Epithelial cell of prostate (primary cell): Measurements from ENCODE around the gene OTUD1.

Source experiments
- DNase-seq: peaks from one replicate; pipeline ENCODE4 v3.0.0-alpha.2; 2011; ENCODE audit warnings: low read depth, low spot score
- H3K27ac ChIP-seq: fragments of 450-650 bp; 2 replicates; pipeline ENCODE4 v1.5.1; 2017; ENCODE audit warnings: mild to moderate bottlenecking

OTUD1 gene

DNA sequence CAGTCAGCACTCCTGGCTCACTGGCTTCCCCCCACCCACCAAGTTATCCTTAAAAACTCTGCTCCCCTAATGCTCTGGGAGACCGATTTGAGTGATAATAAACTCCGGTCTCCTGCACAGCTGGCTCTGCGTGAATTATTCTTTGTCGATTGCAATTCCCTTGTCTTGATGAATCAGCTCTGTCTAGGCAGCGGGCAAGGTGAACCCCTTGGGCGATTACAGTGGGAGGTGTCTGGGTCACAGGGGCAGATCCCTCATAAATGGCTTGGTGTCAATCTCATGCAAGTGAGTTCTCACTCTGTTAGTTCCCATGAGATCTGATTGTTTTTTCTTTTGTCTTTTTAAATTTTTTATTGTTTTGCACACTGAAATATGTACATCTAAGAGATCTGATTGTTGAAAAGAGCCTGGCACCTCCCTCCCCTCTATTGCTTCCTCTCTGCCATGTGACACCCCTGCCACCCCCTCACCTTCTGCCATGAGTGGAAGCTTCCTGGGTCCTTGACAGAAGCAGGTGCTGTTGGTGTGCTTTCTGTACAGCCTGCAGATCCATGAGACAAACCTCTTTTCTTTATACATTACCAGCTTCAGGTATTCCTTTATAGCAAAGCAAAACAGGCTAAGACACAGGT lies 20.5 kb downstream of the OTUD1 start:
- no peak for DNase-seq
- H3K27ac ChIP-seq = no peak overlapping the region

- no peak overlapping the region for H3K27ac ChIP-seq
- no peak for DNase-seq
Observed at GRCh38 chr10:23461557-23461956, 22.7 kb downstream of the OTUD1 start.

GRCh38 chr10:23467012-23467411 lies 28.1 kb downstream of the OTUD1 start:
- no peak overlapping the region for H3K27ac ChIP-seq
- no peak for DNase-seq

- H3K27ac ChIP-seq = no peak overlapping the region
- DNase-seq = no peak
Observed at GRCh38 chr10:23467548-23467947, 28.7 kb downstream of the OTUD1 start.

- no peak overlapping the region for H3K27ac ChIP-seq
- no peak for DNase-seq
Observed at GRCh38 chr10:23469596-23470237, 30.8 kb downstream of the OTUD1 start.

DNA sequence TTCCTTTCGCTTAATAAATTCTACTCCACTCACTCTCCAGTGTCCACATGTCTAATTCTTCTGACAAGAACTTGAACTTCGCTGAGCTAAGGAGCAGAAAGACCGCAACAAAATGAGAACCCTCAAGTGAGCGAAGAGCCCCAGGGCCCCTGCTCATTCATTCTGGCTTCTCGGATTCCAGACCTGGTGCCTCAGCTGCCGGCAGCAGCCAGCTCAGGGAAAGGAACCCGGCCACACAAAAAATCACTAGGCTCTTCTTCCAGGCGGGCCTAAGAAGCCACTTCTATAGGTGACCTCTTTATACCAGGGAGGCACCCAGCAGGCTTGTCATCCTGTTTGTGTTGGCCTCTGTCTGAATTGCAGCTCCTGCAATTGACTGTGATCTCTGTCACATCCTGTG lies 33.3 kb downstream of the OTUD1 start:
- H3K27ac ChIP-seq = no peak overlapping the region

GRCh38 chr10:23474081-23474480 lies 35.2 kb downstream of the OTUD1 start:
- DNase-seq = no peak
- no peak overlapping the region for H3K27ac ChIP-seq

More for the DNA sequence above, 33.3 kb downstream of the OTUD1 start:
- no peak for DNase-seq

- no peak overlapping the region for H3K27ac ChIP-seq
- DNase-seq = no peak
Observed at GRCh38 chr10:23474626-23475025, 35.8 kb downstream of the OTUD1 start.

DNA sequence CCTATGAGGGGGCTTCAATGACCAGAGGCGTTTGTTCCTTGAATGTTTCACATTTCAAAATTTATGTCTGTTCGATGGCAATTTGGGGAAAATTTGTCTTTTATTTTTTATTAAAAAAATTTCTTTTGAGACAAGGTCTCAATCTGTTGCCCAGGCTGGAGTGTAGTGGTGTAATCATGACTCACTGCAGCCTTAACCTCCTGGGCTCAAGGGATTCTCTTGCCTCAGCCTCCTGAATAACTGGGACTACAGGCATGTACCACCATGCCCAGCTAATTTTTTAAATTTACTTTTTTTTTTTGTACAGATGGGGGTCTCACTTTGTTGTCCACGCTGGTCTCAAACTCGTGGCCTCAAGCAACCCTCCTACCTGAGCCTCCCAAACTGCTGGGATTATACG lies 39.7 kb downstream of the OTUD1 start:
- no peak overlapping the region for H3K27ac ChIP-seq
- no peak for DNase-seq

DNA sequence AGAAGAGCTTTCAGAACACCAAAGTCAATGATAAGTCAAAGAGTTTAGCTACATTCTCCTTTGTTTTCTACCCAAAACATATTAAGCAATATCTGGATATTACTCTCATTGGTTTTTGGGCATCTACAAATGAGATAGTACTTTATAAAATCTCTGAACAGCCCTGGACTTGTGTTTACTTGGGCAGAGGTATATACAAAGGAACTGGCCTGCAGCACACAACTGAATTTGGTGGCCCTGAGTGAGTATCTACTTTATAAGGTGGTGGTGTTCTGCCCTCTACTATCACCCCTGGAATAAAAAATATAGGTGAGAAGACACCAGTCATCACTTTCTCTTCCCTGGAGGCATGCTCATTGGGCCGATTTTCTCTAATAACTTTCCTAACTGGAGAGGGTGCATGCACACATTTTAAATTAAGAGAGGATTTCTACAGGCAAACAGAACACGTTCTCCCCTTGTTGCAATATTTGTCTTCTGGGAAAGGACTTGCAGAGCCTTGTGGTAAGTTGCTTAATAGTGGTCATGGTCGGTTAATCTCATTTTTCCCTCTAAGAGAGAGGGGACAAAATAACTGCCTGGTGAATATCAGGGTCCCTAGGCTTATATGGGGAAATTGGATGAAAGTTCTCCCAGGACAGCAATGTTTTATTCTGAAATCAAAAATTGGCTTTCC lies 41.1 kb downstream of the OTUD1 start:
- H3K27ac ChIP-seq = no peak overlapping the region
- DNase-seq = no peak

GRCh38 chr10:23481363-23481961 lies 42.6 kb downstream of the OTUD1 start:
- H3K27ac ChIP-seq = no peak overlapping the region
- no peak for DNase-seq

DNA sequence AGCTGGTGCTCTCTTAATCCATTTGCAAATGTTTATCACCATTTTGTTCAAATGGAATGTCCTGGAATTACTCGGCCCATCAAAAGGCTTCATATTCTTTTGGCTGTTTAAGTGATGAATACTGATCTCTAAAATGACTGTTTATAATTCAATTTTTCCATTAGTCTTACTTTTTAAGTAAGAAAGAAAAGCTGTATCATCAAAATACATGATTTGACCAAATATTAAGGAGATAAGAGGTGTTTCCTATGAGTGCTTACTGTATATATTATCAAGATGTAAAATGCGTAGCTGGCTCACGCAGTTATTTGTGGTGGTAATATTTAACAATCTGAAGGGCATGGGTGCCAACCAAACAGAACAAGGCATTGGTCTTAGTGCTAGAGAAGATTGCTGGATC lies 51.2 kb downstream of the OTUD1 start:
- H3K27ac ChIP-seq = no peak overlapping the region
- DNase-seq = no peak
